ENCODE data around the gene PKNOX1. TPM values are rescaled to one million over a fixed set of nuclear protein-coding genes. Genes with fewer than 3 reads are reported as not detected.
"Not testable (repeated sequence)": the region's sequence is repeated elsewhere in the genome, so short reads cannot be mapped to it uniquely, and the experiment has no call there.

The PKNOX1 gene
- total RNA-seq, 1 experiment from 2014 or later = 21.5 TPM

GRCh38 chr21:43075170-43076022 is 101.0 kb downstream of the PKNOX1 start, which contains the start of gene CBS:
TSS of gene CBS (minus strand) at chr21:43075835. CDS start at chr21:43072193, 3,642 bp downstream.
- DNase-seq (ENCODE audit: low spot score); in situ Hi-C loops (cut with HindIII; ENCODE audit: low sequenced_read_pairs): not testable (repeated sequence)

GRCh38 chr21:43076023-43076637 is 101.8 kb downstream of the PKNOX1 start:
- not testable (repeated sequence) for DNase-seq (ENCODE audit: low spot score)

DNA sequence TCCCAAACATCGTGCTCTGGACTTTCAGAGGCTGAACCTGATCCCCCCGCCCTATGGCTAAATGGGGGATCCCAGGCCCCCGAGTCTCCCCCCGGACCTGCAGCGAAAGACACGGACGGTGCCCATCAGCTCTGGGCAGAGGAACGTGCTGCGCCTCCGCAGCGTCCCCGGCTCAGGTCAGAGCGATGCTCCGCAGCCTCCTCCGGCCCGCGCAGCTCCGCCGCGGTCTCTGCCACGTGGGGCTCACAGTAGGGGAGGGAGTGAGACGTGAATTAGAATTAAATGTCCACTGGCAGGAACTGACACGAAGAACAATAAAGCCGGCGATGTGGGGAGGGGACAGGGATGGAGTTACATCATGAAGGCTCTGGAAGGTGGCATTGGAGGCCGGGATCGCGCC is 102.3 kb downstream of the PKNOX1 start:
- in situ Hi-C loops (cut with HindIII; ENCODE audit: low sequenced_read_pairs); DNase-seq (ENCODE audit: low spot score): not testable (repeated sequence)

More at GRCh38 chr21:43076023-43076637, 101.8 kb downstream of the PKNOX1 start:
- in situ Hi-C loops (cut with HindIII; ENCODE audit: low sequenced_read_pairs) = not testable (repeated sequence)

DNA sequence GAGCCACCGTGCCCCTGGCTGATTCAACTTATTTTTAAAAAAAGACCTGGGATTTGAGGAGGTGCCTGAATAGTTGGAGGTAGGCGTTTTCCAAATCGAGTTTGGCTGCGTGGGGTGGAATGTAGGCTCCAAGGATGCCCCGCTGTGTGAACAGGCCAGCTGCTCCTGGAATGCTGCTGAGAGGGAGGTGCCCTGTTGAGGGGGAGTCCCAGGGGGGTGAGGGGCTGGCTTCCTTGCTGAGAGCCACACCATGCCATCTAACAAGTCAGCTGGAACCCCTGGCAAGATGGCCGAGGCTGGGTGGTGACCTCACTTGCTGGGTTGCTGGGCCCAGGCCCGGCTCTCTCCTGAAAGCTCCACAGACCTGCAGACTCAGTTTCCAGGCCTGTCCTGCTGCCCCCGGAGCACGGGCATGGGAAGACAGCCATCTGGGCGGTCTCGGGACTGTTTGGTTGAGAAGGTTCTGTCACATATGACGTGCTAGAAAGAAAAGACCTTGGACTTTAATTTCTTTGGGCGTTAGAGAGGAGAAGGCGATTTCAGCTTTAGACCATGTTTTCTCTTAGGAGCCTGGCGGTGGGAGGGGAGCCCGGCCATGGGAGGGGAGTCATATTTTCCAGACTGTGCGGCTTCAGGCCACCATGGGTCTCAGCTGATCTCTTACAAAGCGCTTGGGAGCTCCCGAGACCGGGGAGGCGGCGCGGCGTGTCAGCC is 108.4 kb downstream of the PKNOX1 start:
- in situ Hi-C loops (cut with HindIII; ENCODE audit: low sequenced_read_pairs); DNase-seq (ENCODE audit: low spot score): not testable (repeated sequence)

Other genes with a start within 250 kb of the PKNOX1 start
- gene WDR4, start 95.0 kb upstream of the PKNOX1 start, total RNA-seq (2014; rRNA removed; shearing (Covaris generic)) = 29.8 and 35.4 TPM in 2 replicates
- gene NDUFV3, start 81.3 kb upstream of the PKNOX1 start, total RNA-seq (2014; rRNA removed; shearing (Covaris generic)) = 45.5 and 47.9 TPM in 2 replicates
- 0.06 and 0.20 TPM in 2 replicates for gene ERVH48-1, start 48.9 kb upstream of the PKNOX1 start, total RNA-seq (2014; rRNA removed; shearing (Covaris generic))
- 54.7 and 71.5 TPM in 2 replicates for gene CBS, start 101.3 kb downstream of the PKNOX1 start, total RNA-seq (2014; rRNA removed; shearing (Covaris generic))
- 32.6 and 94.1 TPM in 2 replicates for gene U2AF1, start 133.0 kb downstream of the PKNOX1 start, total RNA-seq (2014; rRNA removed; shearing (Covaris generic))
- gene CRYAA, start 194.4 kb downstream of the PKNOX1 start, total RNA-seq (2014; rRNA removed; shearing (Covaris generic)) = not detected in 2 replicates

All from G401 (cell line).